HG02623 (cell line): ENCODE measurements around the gene PDIA3.
A peak's percentile ranks its signal among the peaks of the same experiment; 100 is the strongest.
"Not testable (repeated sequence)": the region's sequence is repeated elsewhere in the genome, so short reads cannot be mapped to it uniquely, and the experiment has no call there.

Source experiments
- ATAC-seq: cut with Tn5 transposase; IDR thresholded peaks from one replicate; pipeline ENCODE4 v1.9.1; 2021; ENCODE audit warnings: moderate library complexity; ENCODE audit not compliant: unreplicated experiment

Gene PDIA3

GRCh38 chr15:43776101-43776717 is 30.0 kb downstream of the PDIA3 start:
- ATAC-seq = peak; percentile 71

DNA sequence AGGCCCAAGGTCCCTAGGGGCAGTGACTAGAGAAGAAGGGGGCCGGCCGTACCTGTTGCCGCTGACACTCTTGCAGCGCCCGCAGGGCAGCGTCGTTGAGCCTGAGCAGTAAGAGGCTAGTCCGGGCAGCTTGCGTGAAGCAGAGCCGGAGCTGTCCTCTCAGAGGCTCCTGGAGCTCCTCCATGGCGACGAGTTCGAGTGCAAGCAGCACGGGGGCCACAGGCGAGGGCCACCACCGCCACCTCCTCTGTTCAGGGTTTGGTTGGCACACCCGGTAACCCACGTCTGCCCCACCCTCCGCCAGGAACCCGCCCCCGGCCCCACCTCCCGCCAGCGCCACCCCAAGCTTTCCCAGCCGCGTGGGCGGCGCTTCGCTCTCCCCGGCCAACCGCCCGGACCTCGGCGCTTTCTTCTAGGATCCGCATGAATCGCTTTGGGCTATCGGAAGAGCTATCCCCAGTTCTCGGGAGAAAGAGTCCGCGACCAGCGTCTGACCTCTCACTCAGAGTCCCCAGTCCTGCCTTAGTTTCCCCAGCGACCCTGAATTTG is 30.6 kb downstream of the PDIA3 start, which contains the start of gene ELL3:
ELL3 (minus strand) TSS at position 249 of the 549 bp plus-strand sequence; CDS start at position 184, 65 bp downstream.
- peak; percentile 36 for ATAC-seq

GRCh38 chr15:43777267-43777914 is 31.2 kb downstream of the PDIA3 start:
- peak; percentile 41 for ATAC-seq

DNA sequence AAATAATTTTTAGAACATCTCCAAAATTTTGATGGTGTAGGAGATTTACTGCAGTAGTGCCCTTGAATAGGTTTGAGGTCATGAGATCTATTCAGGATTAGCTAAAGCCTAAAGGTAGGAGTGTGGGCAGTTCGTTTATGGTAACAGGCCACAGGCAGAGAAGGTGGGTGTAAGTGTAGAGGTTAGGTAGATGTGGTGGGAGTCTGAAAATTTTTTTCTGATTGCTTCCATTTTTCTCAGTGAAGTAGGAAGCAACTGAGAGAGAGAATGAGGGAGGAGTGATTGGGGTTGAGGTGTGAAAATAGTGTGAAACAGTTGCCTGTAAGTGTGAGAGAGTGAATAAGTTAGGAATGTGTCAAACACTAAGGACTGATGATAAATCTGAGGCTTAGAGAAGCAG is 32.8 kb downstream of the PDIA3 start:
- ATAC-seq = no peak

- ATAC-seq = no peak
Measured at GRCh38 chr15:43789409-43789808, 43.2 kb downstream of the PDIA3 start.

GRCh38 chr15:43791993-43792760 is 45.9 kb downstream of the PDIA3 start, which contains the start of gene SERF2:
Gene SERF2 (plus strand): TSS chr15:43792320. CDS start chr15:43792377, 57 bp downstream.
- ATAC-seq = peak; percentile 89

DNA sequence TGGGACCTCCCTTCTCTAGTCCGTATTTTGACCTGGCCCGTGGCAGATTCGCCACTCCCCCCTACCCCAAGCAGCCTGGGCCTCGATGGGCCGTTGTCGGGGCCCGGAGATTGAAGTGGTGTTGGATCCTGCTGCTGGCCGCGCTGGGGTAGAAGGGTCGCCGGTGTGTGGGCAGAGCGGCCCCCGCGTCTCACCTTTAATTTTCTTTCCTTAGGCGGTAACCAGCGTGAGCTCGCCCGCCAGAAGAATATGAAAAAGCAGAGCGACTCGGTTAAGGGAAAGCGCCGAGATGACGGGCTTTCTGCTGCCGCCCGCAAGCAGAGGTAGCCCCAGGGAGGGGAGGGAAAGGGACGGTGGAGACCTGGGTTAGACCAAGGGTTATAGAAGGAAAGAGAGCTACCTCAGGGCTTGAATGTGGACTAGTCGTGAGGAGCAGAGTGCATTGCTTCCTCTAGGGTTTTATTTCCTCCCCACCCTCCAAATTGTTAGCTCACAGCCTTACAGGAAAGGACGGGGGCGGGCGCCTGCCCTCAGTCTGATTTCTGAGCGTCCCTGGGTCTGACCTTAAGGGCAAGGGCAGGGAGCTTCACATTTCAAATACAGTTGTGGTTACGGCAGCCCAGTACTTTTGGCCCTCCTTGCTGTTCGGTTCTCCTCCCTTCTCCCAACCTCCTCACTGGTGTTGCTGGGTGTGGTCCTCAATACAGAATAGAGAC is 46.7 kb downstream of the PDIA3 start:
- ATAC-seq = no peak

GRCh38 chr15:43793647-43794046 is 47.4 kb downstream of the PDIA3 start:
- ATAC-seq = no peak

DNA sequence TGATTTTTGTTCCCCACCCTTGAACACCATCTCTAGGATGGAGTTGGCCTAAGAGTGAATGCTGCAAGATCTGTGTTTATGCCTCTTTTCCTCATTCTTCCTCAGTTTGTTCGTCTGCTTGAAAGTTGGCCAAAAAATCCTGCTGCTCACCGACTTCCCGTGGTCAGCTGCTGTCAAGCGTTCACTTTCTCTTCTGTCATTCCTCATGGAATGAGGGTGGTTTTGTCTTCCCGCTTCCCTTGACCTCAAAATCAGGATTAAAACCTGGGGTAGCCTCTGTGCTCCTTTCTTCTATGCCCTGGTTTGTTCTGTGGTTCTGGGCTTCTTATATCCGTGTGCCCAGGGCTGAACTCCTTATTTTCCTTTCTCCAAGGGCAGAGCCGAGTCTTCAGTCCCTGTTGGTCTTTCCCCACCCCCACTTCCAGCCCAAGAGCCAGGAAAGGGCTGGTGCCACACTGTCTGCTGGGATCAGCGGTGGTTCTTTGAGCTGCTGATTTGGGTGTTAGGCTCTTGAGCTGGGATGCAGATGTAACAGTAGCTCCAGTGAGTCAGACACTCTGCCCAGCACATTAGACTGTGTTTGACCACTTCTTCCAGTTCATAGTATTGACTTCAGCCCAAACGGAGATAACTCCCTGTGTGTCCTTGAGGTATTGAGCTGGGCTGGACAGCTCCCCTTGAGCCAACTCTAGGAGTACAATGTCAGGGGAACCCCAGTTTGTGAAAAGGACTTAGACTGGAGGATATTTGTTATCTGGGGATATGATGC is 48.2 kb downstream of the PDIA3 start:
- no peak for ATAC-seq

DNA sequence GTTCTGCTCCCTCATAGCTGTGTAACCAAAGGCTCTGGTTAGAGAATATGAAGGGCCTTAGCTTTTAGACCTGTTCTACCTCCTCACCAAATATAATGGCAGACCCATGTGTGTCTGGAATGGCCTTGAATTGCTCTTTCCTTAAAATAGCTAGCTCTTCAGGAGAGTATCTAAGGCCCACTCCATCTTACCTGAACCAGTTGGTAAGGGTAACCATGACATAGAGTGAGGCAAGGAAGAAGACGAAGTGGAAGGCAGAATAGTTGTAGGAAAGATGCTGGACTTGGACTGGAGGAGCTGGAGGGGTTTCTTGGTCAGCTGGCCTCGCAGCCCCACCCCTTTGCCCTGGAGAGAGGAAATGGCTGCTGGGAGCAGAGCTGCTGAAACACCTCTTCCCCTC is 49.0 kb downstream of the PDIA3 start:
- no peak for ATAC-seq

DNA sequence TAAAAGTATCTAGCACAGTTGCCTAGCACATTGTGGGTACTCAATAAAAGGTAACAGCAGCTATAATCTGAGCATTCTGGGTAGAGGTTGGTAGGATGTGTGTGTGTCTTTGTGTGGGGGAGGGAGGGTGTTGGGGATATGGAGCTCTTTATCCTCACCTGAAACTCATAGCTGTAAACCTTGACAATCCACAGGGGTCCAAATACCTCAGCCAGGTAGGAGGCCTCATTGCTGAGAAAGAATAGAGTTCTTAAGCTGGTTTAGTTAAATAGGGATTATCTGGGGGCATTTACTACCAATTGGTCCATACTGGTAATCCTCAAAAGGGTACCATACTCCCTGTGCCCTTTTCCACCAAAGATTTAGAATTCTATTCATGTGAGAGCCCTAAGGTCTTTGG is 49.8 kb downstream of the PDIA3 start:
- ATAC-seq = no peak

DNA sequence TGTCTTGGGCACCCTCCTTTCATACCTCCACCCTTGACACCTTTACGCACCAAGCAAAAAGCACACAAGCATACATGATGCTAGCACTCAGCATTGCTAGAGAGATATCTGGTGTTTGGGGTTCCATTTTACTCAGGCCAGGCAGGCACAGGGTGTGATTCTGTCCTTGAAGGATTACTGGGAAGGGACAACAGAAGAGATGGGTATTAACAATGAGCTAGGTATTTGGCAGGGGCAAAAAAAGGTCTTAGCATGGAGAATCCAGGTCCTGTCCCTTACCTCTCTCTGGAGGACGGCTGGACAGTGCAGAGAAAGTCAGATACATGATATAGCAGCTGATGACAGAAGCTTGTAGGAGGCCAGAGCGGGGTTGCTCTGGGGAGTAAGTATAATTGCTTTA is 50.3 kb downstream of the PDIA3 start:
- no peak for ATAC-seq

DNA sequence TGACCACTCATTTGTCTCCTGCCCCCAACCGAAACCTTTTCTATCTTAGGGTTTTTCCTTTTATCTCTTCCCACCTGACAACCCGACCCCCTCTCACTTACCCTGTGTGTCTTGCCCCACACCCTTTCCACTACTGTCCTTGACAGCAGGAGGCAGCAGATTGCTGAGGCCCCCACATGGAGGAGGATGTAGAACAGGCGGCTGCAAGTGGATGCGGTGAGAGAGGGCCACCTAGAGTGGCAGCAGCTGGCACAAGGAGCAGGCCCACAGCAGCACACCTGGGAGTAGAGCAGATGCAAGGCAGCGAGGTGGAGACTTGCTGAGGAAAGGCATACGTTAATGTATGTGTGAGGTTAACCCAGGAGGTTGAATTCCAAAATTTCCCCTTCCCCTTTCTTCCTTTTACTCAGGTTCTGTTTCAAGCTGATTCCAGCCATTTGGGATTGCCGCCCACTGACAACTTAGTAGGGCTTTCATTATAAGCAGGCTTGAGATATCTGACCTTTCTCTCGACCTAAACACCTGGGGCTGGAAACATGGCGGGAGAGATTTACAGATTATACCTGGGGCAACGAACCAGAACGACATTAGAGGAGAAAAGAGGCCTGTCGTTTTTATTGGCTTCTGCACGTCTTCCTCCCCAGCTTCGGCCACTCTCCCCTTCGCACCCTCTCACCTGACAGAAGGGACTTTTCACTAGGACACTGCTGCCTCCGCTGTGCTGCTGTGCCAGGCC is 53.1 kb downstream of the PDIA3 start:
- ATAC-seq = no peak

GRCh38 chr15:43799945-43800285 is 53.7 kb downstream of the PDIA3 start, which contains the start of gene SERINC4:
Gene SERINC4 (minus strand): TSS chr15:43800220. CDS start chr15:43799986, 234 bp downstream.
- no peak for ATAC-seq

DNA sequence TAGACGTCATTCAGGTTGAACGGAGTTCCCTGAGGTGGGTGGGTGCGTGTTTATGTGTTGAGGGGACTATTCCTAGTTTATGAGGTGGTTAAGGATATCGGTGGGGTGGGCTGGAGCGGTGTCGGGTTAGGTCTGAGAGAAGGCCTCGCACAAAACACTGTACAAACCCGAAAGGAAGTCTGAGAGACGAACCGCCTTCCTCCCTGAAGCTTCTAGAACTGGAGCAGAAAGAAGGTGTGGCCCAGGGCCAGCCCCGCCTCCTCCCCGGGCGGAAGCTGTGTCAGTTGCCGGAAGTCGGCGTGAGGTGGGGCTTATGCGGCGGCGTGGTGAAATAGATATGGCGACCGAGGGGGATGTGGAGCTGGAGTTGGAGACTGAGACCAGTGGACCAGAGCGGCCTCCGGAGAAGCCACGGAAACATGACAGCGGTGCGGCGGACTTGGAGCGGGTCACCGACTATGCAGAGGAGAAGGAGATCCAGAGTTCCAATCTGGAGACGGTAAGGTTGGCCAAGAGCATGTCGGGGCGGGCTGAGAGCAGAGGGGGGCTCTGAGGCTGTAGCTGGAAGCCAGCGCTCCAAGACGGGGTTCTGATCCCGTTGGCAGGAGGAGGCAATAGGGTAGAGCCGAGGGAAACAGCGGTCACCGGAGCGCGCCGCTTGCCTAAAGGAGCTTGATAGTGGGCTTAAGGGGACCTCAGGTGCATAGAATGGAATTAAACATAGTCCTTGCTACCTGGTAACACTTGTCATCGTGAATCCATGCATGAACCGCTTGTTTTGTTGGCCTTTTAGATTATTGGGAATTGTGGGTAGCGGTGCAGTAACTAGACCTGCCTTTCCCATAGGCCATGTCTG is 54.3 kb downstream of the PDIA3 start, which contains the start of gene HYPK:
HYPK (plus strand) TSS at position 314 of the 856 bp plus-strand sequence; CDS start at position 338, 24 bp downstream.
- ATAC-seq = peak; percentile 86

DNA sequence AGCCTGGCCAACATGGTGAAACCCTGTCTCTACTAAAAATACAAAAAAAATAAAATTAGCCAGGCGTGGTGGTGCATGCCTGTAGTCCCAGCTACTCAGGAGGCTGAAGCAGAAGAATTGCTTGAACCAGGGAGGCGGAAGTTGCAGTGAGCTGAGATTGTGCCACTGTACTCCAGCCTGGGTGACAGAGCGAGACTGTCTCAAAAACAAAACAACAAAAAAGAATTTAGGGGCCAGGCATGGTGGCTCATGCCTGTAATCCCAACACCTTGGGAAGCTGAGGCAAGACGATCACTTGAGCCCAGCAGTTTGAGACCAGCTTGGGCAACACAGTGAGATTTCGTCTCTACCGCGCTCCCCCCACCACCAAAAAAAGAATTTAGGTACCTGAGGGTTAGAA is 56.4 kb downstream of the PDIA3 start:
- not testable (repeated sequence) for ATAC-seq

GRCh38 chr15:43808435-43808950 is 62.3 kb downstream of the PDIA3 start:
- ATAC-seq = no peak
